Ecto neural progenitor cell (in vitro differentiated cells): ENCODE measurements around the gene DVL2.

ENCODE experiments used
- DNase-seq: peaks from one replicate; pipeline ENCODE4 v3.0.0-alpha.2; 2018; ENCODE audit warnings: low spot score

DVL2 gene

GRCh38 chr17:7237761-7238419, 3.6 kb upstream of the DVL2 start:
- peak; percentile 93 for DNase-seq

DNA sequence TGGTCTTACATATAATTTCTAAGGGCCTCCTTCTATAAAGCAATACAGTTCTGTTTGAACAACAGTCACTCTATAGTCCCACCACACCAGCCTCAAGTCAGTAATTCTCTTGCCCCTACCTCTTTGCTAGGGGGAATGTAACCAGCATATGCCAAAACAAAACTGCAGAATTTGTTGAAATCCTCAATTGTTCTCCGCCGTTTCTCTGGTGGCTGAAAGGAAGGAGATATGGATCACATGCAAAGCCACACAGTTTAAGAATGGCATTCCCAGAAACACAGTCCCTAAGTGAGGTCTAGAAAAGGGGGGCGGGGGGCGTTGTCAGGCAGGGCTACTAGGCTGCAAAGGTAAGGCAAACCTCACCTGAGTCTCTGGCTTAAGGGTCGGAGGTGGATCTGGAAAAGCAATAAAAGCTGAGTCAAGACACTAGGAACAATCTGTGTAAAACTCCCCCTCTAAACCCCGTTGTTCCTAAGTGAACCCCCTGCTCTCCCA, 3.0 kb upstream of the DVL2 start:
- no peak for DNase-seq

DNA sequence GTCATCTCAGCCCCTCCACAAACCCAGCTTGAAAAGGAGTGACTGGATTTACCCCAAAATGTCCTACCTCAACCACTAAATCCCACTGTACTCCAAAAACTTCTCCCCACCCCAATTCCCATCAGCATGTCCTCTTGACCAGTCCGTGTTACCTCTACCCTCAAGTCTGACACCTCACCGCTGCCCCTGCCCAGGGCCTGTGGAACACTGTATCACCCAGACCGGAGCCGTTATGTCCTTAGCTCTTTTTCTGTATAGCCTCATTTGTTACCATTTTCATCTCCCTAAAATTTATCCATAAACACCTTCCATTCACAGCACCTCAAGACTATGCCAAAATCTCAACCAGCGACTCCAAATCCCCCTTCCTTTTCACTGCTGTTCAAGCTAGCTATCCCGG, 2.5 kb upstream of the DVL2 start:
- DNase-seq, result no peak

GRCh38 chr17:7235693-7236665, 1.7 kb upstream of the DVL2 start:
- no peak for DNase-seq

GRCh38 chr17:7233701-7234082, 625 bp downstream of the DVL2 start:
- DNase-seq, result no peak

DNA sequence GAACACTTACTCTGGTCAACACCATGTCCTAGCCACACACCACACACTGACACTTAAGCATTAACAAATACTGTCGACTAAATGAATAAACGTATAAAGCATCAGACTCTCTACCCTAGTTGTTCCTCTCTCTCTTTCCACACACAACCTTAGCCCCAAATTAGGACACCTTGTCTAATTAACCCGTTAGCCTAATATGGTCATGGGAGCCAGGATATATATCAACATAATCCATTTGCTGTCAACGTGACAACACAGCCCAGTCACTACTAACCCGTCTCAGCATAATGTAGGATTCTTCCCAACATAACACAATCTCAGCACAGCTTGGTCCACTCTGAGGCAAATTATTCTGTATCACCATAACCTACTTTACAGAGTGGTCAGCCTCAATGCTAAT, 2.2 kb downstream of the DVL2 start:
- DNase-seq, result no peak

DNA sequence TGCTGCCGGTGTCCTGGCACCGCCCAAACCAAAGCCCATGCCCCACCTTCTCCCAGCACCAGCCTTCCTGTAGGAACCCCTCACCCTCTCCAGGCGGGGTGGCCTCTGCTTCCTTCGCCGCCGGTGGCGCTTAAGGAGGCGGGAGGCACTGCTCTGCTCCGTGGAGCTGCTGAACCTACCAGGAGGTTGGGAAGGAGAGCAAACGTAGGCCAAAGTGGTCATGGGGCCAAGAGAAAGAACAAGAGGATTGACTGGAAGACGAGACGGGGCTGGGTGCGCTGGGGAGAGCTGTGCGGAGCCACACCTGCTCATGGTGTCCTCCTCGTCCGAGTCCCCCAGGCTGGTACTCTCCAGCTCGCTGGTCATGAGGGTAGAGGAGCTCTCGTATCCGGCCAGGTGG, 4.8 kb downstream of the DVL2 start:
- no peak for DNase-seq

DNA sequence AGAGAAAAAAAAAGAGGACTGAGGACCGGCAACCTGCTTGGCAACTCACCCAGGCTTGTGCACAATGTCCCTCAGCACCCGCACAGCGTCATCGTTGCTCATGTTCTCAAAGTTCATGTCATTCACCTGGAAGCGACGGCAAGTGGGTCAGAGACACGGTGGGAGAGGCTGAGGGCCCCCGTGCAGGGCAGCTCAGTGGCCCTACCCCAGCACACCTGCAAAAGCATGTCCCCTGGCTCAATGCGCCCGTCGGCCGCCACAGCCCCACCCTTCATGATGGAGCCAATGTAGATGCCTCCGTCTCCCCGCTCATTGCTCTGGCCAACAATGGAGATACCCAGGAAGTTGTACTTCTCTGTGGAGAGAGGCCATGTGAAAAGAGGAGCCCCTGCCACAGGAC, 5.4 kb downstream of the DVL2 start:
- DNase-seq, result no peak

DNA sequence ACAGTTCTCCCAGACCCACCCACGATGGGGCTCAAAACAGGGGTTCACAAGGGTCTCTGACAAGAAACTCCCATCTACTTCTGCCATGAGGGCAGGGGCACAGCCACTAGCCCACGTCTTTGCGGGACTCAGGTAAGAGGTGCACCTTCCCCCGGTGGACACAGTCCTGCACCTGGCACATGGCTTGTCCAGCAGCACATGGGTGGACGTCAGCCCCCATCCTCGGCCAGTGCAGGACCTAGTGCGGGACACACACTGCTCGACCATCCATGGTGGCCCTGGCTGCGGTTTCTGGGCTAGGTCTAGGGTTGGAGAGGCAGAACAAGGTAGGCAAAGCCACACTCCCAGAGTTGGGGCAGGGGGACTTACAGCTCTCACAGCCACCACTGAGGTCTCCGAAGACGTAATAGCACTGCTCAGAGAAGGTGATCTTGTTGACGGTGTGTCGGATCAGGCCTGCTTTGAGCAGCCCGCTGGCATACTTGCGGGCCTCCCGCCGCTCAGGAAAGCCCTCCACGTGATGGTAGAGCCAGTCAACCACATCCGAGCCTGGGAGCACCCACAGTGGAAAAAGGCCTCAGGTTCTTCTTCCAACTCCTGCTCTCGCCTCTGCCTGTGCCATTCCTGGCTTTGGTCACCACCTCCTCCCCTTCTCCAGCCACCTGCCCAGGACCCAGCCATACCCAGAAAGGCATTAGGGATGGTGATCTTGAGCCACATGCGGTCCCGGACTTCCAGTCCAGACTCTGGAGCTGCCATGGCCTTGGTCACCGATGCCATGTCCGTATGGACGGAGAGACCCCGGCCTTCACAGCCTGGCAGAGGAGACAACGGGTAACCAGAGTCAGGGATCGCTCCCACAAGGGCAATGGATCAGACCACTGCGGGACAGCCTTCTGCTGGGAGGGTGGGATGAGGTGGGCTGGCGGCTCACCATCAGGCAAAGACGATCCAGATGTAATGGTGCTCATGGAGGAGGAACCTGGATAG, 7.3 kb downstream of the DVL2 start:
- no peak for DNase-seq

- no peak for DNase-seq
These were observed 8.5 kb downstream of the DVL2 start for GRCh38 chr17:7225711-7226331.

- no peak for DNase-seq
These were observed 9.6 kb downstream of the DVL2 start for GRCh38 chr17:7224661-7225111.

- DNase-seq, result no peak
These were observed 10.2 kb downstream of the DVL2 start for GRCh38 chr17:7224110-7224509.

GRCh38 chr17:7223375-7223774, 10.9 kb downstream of the DVL2 start:
- no peak for DNase-seq

DNA sequence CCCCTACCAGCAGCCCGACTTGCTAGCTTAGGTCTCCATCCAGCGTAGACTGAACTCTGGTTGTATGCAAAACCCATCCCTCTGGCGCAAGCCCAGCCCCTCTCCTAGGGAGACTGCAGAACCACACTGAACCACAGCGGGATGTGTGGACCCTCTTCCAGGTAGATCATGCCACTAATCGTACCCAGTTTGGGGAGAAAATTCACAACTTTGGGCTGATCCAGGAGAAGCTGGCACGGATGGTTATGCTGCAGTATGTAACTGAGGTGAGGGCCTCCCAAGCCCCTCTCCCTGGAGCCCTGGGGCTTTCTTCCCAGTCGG, 11.4 kb downstream of the DVL2 start:
- no peak for DNase-seq

DNA sequence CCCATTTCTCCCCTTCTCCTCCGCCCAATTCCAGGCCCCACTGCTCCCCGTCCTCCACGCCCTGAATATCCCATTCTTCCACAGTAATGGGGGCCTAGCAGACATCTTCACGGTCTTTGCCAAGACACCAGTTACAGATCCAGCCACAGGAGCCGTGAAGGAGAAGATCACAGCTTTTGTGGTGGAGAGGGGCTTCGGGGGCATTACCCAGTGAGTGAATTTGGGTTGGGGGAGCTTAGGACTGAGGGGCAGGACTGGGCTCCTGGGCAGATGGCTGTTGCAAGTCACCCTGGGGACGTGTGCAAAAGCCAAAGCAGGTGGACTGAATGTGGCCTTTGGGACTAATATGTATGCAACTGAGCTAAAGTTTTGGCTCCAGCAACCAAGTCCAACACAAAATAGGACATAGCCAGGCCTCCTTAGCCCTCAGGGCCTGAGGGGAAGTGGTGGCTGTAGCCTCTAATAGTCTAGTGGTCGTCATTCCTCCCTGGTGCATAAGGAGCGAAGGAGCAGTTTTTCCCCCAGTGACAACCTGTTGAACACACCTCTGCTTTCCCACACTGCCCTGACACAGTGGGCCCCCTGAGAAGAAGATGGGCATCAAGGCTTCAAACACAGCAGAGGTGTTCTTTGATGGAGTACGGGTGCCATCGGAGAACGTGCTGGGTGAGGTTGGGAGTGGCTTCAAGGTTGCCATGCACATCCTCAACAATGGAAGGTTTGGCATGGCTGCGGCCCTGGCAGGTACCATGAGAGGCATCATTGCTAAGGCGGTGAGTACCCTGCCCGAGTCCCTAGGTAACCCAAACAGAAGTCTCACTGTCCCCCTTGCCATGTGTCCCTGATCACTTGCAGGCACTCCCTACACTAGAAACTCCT, 12.0 kb downstream of the DVL2 start:
- no peak for DNase-seq

- no peak for DNase-seq
These were observed 12.8 kb downstream of the DVL2 start for GRCh38 chr17:7221278-7222092.

DNA sequence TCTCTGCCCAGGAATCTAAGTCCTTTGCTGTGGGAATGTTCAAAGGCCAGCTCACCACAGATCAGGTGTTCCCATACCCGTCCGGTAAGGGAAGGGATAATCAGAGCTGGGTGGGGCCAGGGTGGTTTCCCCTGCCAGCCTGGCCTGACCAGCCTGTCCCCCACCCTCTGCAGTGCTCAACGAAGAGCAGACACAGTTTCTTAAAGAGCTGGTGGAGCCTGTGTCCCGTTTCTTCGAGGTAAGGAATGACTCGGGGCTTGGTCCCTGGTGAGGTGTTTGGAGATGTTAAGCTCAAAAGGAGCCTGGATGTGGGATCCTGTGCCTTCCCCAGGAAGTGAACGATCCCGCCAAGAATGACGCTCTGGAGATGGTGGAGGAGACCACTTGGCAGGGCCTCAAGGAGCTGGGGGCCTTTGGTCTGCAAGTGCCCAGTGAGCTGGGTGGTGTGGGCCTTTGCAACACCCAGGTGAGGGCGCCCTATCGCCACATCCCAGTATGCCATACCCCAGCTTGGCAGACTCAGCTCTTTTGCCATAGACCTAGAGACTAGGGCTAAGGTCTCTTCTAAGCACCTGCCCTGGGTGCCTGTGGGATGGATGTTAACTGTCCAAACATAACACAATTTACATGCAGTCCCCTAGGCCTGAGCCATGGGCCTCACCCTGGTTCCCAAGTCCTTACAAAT, 13.6 kb downstream of the DVL2 start:
- no peak for DNase-seq

DNA sequence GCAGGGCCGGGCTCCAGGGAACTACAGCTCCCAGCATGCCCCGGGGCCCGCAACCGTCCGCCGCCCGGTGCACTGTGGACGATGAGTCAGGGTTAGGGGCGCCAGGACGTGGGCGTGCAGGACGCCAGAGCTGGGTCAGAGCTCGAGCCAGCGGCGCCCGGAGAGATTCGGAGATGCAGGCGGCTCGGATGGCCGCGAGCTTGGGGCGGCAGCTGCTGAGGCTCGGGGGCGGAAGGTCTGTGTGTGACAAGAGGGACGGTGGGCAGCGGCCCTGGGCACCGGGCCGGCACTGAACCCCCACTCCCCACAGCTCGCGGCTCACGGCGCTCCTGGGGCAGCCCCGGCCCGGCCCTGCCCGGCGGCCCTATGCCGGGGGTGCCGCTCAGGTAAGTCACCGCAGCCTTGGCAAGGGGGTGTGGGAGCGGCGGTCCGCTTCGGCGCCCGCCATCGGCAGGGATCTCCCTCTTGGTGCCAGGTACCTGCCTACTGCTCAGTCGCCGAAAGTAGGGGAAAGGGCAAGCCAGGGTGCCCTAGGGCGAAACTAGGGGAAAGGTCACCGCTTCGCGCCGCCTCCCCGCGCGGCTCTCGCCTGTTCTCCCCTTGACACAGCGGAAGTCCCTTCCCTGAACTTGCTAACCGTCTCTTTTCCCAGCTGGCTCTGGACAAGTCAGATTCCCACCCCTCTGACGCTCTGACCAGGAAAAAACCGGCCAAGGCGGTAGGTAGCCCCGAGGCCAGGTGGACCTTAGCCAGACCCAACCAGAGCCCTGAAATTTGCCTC, 14.3 kb downstream of the DVL2 start, which contains the start of the genes ACADVL and DLG4:
ACADVL (plus strand) TSS at position 127 of the 781 bp plus-strand sequence; CDS start at position 174, 47 bp downstream.
DLG4 (minus strand) TSS at position 25 of the 781 bp plus-strand sequence.
- peak; percentile 93 for DNase-seq
